IMR-90 (cell line): ENCODE data around the gene DSE. TPM values are rescaled to one million over a fixed set of nuclear protein-coding genes. Genes with fewer than 3 reads are reported as not detected.

Source experiments
- ATAC-seq: fragments of 200-7000 bp; cut with Tn5 transposase; 2 replicates; pipeline ENCODE4 v1.9.1; 2020; ENCODE audit warnings: low read depth, mild to moderate bottlenecking, moderate library complexity
- BruUV-seq: library from RNA; stranded (reverse); fragments of 400-500 nt; replicated peaks from 2 replicates; lab custom pipeline; 2021; lab: Mats Ljungman, UMichigan
- CTCF ChIA-PET: fragments of 300-600 bp; formaldehyde crosslinking; extraction: SDS; loops from one replicate; lab custom pipeline; 2021; ENCODE audit warnings: antibody characterized with exemption; lab: Yijun Ruan, JAX
- POLR2A ChIA-PET: fragments of 300-600 bp; sonication (Branson Sonifier 250); formaldehyde crosslinking; loops from one replicate; lab custom pipeline; 2022; ENCODE audit warnings: antibody characterized with exemption; ENCODE audit not compliant: unreplicated experiment; lab: Charles Lee
- DNase-seq: peaks from one replicate; pipeline ENCODE4 v3.0.0; 2013
- H2AFZ ChIP-seq: replicated peaks from 2 replicates; pipeline ENCODE3; 2013; ENCODE audit warnings: low read length, mild to moderate bottlenecking; ENCODE audit not compliant: poor library complexity
- H2AK5ac ChIP-seq: 2 replicates; pipeline ENCODE4 v1.6.1; 2013; ENCODE audit warnings: low read depth, low read length, inconsistent platforms
- H2AK9ac ChIP-seq: replicated peaks from 2 replicates; pipeline ENCODE3; 2013; ENCODE audit warnings: mild to moderate bottlenecking, low read depth, low read length, moderate library complexity; ENCODE audit not compliant: poor library complexity
- H2BK120ac ChIP-seq: 2 replicates; pipeline ENCODE4 v1.6.1; 2013; ENCODE audit warnings: low read depth, low read length, inconsistent platforms
- H2BK15ac ChIP-seq: 3 replicates; pipeline ENCODE4 v1.6.1; 2013; ENCODE audit warnings: low read depth, low read length, inconsistent platforms
- H2BK20ac ChIP-seq: 2 replicates; pipeline ENCODE4 v1.6.1; 2013; ENCODE audit warnings: low read depth, mild to moderate bottlenecking, inconsistent platforms, low read length, moderate library complexity
- H2BK5ac ChIP-seq: 2 replicates; pipeline ENCODE4 v1.6.1; 2013; ENCODE audit warnings: mild to moderate bottlenecking, low read depth, low read length, inconsistent platforms; ENCODE audit not compliant: poor library complexity, severe bottlenecking
- H3K14ac ChIP-seq: replicated peaks from 2 replicates; pipeline ENCODE4 v1.6.1; 2013; ENCODE audit warnings: low read depth, low read length, inconsistent platforms
- H3K18ac ChIP-seq: 2 replicates; pipeline ENCODE4 v1.6.1; 2013; ENCODE audit warnings: low read depth, low read length, control low read depth
- H3K23ac ChIP-seq: 2 replicates; pipeline ENCODE4 v1.6.1; 2013; ENCODE audit warnings: low read depth, low read length, inconsistent platforms
- H3K27ac ChIP-seq: 2 replicates; pipeline ENCODE4 v1.5.1; 2013; ENCODE audit warnings: mild to moderate bottlenecking, control low read depth, low read length; ENCODE audit not compliant: insufficient read depth
- H3K27me3 ChIP-seq: 2 replicates; pipeline ENCODE4 v1.6.1; 2013; ENCODE audit warnings: low read length; ENCODE audit not compliant: control insufficient read depth, insufficient read depth
- H3K36me3 ChIP-seq: 2 replicates; pipeline ENCODE4 v1.6.1; 2013; ENCODE audit warnings: low read length, mixed read lengths; ENCODE audit not compliant: control insufficient read depth, insufficient read depth
- H3K4ac ChIP-seq: 2 replicates; pipeline ENCODE4 v1.6.1; 2013; ENCODE audit warnings: low read depth, low read length, inconsistent platforms
- H3K4me1 ChIP-seq: 2 replicates; pipeline ENCODE4 v1.6.1; 2013; ENCODE audit warnings: low read length, mixed read lengths; ENCODE audit not compliant: control insufficient read depth, insufficient read depth
- H3K4me2 ChIP-seq: 2 replicates; pipeline ENCODE4 v1.6.1; 2013; ENCODE audit warnings: low read depth, mild to moderate bottlenecking, control low read depth, low read length, moderate library complexity
- H3K4me3 ChIP-seq: 2 replicates; pipeline ENCODE4 v1.5.1; 2013; ENCODE audit warnings: low read depth, mild to moderate bottlenecking, control low read depth, low read length, moderate library complexity; ENCODE audit not compliant: insufficient read depth
- H3K56ac ChIP-seq: 2 replicates; pipeline ENCODE4 v1.6.1; 2013; ENCODE audit warnings: low read length, inconsistent platforms; ENCODE audit not compliant: insufficient read depth; ENCODE audit errors: extremely low read depth
- H3K79me1 ChIP-seq, 2 experiments: 2 replicates each; pipeline ENCODE4 v1.6.1; 2013; ENCODE audit warnings: low read length in 2 of 2, inconsistent platforms in 1 of 2, low read depth in 1 of 2
- H3K9ac ChIP-seq: 2 replicates; pipeline ENCODE4 v1.6.1; 2013; ENCODE audit warnings: low read depth, low read length, control low read depth
- H3K9me1 ChIP-seq: 2 replicates; pipeline ENCODE4 v1.6.1; 2013; ENCODE audit warnings: low read length, inconsistent platforms; ENCODE audit not compliant: insufficient read depth
- H3K9me3 ChIP-seq: 2 replicates; pipeline ENCODE4 v1.6.1; 2013; ENCODE audit warnings: low read length; ENCODE audit not compliant: control insufficient read depth, insufficient read depth
- H4K20me1 ChIP-seq: 2 replicates; pipeline ENCODE4 v1.6.1; 2013; ENCODE audit warnings: low read length, inconsistent platforms; ENCODE audit not compliant: insufficient read depth
- H4K5ac ChIP-seq: 2 replicates; pipeline ENCODE4 v1.6.1; 2013; ENCODE audit warnings: mild to moderate bottlenecking, low read depth, low read length, control low read depth
- H4K8ac ChIP-seq, 2 experiments: 2 replicates each; pipeline ENCODE4 v1.6.1; 2013; ENCODE audit warnings: low read depth in 2 of 2, low read length in 2 of 2, control low read depth in 1 of 2, inconsistent platforms in 1 of 2
- H4K91ac ChIP-seq: 2 replicates; pipeline ENCODE4 v1.6.1; 2013; ENCODE audit warnings: low read depth, low read length, inconsistent platforms; ENCODE audit not compliant: insufficient read depth
- BHLHE40 ChIP-seq: fragments of 150-350 bp; IDR thresholded peaks from 2 replicates; pipeline ENCODE4 v1.6.1; 2016; ENCODE audit warnings: mild to moderate bottlenecking, low read depth, low read length
- CEBPB ChIP-seq: IDR thresholded peaks from 2 replicates; pipeline ENCODE4 v1.6.1; 2012; ENCODE audit warnings: low read depth, low read length, improper control_type of control experiment
- CHD1 ChIP-seq: IDR thresholded peaks from 2 replicates; pipeline ENCODE4 v1.6.1; 2012; ENCODE audit warnings: low read depth, low read length, improper control_type of control experiment
- FOS ChIP-seq: fragments of 150-350 bp; IDR thresholded peaks from 2 replicates; pipeline ENCODE4 v1.6.1; 2016; ENCODE audit warnings: low read depth, low read length
- MAFK ChIP-seq: IDR thresholded peaks from 2 replicates; pipeline ENCODE4 v1.6.1; 2012; ENCODE audit warnings: low read depth, low read length, improper control_type of control experiment
- MAZ ChIP-seq: IDR thresholded peaks from 2 replicates; pipeline ENCODE4 v1.6.1; 2012; ENCODE audit warnings: low read depth, mild to moderate bottlenecking, low read length, improper control_type of control experiment, moderate library complexity, borderline replicate concordance
- MXI1 ChIP-seq: IDR thresholded peaks from 2 replicates; pipeline ENCODE4 v1.6.1; 2012; ENCODE audit warnings: low read depth, mild to moderate bottlenecking, low read length, moderate library complexity, borderline replicate concordance
- NFE2L2 ChIP-seq: fragments of 150-350 bp; IDR thresholded peaks from 2 replicates; pipeline ENCODE4 v1.6.1; 2016; ENCODE audit warnings: low read depth, mild to moderate bottlenecking, low read length
- RAD21 ChIP-seq: IDR thresholded peaks from 2 replicates; pipeline ENCODE4 v1.6.1; 2012; ENCODE audit warnings: low read length, improper control_type of control experiment
- RCOR1 ChIP-seq: IDR thresholded peaks from 2 replicates; pipeline ENCODE4 v1.6.1; 2012; ENCODE audit warnings: mild to moderate bottlenecking, low read length, improper control_type of control experiment; ENCODE audit not compliant: insufficient replicate concordance
- RFX5 ChIP-seq: IDR thresholded peaks from 2 replicates; pipeline ENCODE4 v1.8.0; 2012; ENCODE audit warnings: low read depth, mild to moderate bottlenecking, low read length, moderate library complexity
- SMC3 ChIP-seq: fragments of 150-350 bp; IDR thresholded peaks from 2 replicates; pipeline ENCODE4 v1.6.1; 2016; ENCODE audit warnings: low read depth, mild to moderate bottlenecking, antibody characterized with exemption, low read length, moderate library complexity
- WGBS, 2 experiments: methylation state at CpG; one replicate each; pipeline versions ENCODE4 v1.1.5 to v1.1.7; 2013; ENCODE audit warnings: missing lambda C conversion rate in 2 of 2; ENCODE audit not compliant: insufficient read length in 1 of 2; ENCODE audit errors: extremely low coverage in 2 of 2; 5-methylcytosine and 5-hydroxymethylcytosine counted together
- dilution Hi-C: fragments of 300-500 bp; cut with HindIII; formaldehyde crosslinking; loops from one replicate; pipeline ENCODE4 v1.14.3; 2018; ENCODE audit warnings: low sequenced_read_pairs; ENCODE audit not compliant: unreplicated experiment
- in situ Hi-C: fragments of 300-500 bp; cut with MboI; formaldehyde crosslinking; loops from 3 replicates; pipeline ENCODE4 v1.14.3; 2019; ENCODE audit warnings: low sequenced_read_pairs, inconsistent platforms, mixed read lengths
- intact Hi-C: fragments of 100-400 bp; cut with micrococcal nuclease; formaldehyde crosslinking; loops from 2 replicates; pipeline ENCODE4 v1.10.0; 2022
- polyA plus RNA-seq, 3 experiments: library from polyadenylated mRNA; depleted of rRNA; stranded (reverse); fragments of >200 nt; gene quantifications; 2 replicates each; pipeline ENCODE4 v1.2.3, GENCODE V29; 2012; ENCODE audit warnings: low replicate concordance in 1 of 3
- total RNA-seq: library from RNA; depleted of rRNA; stranded (reverse); fragments of >200 nt; gene quantifications from 2 replicates; pipeline ENCODE4 v1.2.3, GENCODE V29; 2012
- TF ChIP-seq, protein P1 (sequence below): fragments of 150-350 bp; IDR thresholded peaks from 2 replicates; pipeline ENCODE4 v1.6.1; 2017; ENCODE audit warnings: mild to moderate bottlenecking, antibody characterized with exemption, low read length, low read depth
- TF ChIP-seq, protein P2 (sequence below): fragments of 150-350 bp; IDR thresholded peaks from 2 replicates; pipeline ENCODE4 v1.6.1; 2016; ENCODE audit warnings: low read depth, mild to moderate bottlenecking, low read length, moderate library complexity, borderline replicate concordance

The DSE gene
- total and polyA plus RNA-seq, 2 of the 4 experiments (the other 2 are of a cell fraction): 48.0 to 154 TPM

DNA sequence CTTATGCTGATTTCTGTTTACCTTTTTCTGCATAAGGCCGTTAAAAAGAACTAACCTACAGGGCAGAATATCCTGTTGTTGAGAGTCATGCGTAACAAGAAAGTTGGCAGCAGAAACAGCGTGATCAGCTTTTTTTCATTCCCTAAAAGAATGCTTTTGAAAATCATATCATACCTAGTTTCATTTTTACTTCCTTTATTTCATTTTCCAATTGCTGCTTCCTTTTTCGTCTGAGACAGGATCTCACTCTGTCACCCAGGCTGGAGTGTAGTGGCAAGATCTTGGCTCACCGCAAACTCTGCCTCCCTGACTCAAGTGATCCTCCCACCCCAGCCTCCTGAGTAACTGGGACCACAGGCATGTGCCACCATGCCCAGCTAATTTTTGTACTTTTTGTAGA is 94.5 kb downstream of the DSE start:
- dilution Hi-C loops: no loop called here
- POLR2A ChIA-PET: no interaction called here

More for the DNA sequence above, 94.5 kb downstream of the DSE start:
- in situ Hi-C loops (no loop called here), intact Hi-C loops (no loop called here)
- Histone ChIP-seq H3K23ac (no peak overlapping the region), H4K91ac (no peak overlapping the region), H2AK5ac (no peak overlapping the region), H4K20me1 (no peaks in the 10 kb centered on the region), H3K4me3 (no peak overlapping the region), H3K4ac (no peak overlapping the region), H3K18ac (no peak overlapping the region), H3K4me1 (no peaks in the 10 kb centered on the region; the same call in 1 of the 2 replicates), H3K56ac (no peak overlapping the region), H4K5ac (no peak overlapping the region), H3K36me3 (no peaks in the 10 kb centered on the region), H3K9me1 (no peaks in the 10 kb centered on the region), H3K4me2 (no peak overlapping the region), H3K27me3 (peaks cover 6% of the 10 kb centered on the region), H2BK20ac (no peak overlapping the region), H2AFZ (no peak overlapping the region), H4K8ac (no peak overlapping the region), H2BK120ac (no peak overlapping the region), H3K14ac (no peak overlapping the region), H2AK9ac (no peak overlapping the region), H3K79me1 (no peaks in the 10 kb centered on the region), H2BK15ac (no peak overlapping the region), H2BK5ac (no peak overlapping the region), H3K9me3 (0 out of 2 replicates have a peak, but pooled peaks cover 1% of the 10 kb centered on the region), H3K9ac (no peak overlapping the region), H3K27ac (no peak overlapping the region)
- CTCF ChIA-PET: no interaction called here
- no peak for DNase-seq
- 83% methylated on average over 1 of the region's 5 CpGs; no CpG with 5 or more reads in 1 of the 2 experiments for WGBS, 2 experiments
- BruUV-seq: no TSS peak
- TF ChIP-seq NFE2L2 (no peak), RAD21 (no peak), SMC3 (no peak), MAZ (no peak), MXI1 (no peak), FOS (no peak), CEBPB (no peak), RFX5 (no peak), MAFK (no peak), BHLHE40 (no peak), CHD1 (no peak), RCOR1 (no peak)
- TF ChIP-seq, protein P1, sequence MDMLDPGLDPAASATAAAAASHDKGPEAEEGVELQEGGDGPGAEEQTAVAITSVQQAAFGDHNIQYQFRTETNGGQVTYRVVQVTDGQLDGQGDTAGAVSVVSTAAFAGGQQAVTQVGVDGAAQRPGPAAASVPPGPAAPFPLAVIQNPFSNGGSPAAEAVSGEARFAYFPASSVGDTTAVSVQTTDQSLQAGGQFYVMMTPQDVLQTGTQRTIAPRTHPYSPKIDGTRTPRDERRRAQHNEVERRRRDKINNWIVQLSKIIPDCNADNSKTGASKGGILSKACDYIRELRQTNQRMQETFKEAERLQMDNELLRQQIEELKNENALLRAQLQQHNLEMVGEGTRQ: no peak
- TF ChIP-seq, protein P2, sequence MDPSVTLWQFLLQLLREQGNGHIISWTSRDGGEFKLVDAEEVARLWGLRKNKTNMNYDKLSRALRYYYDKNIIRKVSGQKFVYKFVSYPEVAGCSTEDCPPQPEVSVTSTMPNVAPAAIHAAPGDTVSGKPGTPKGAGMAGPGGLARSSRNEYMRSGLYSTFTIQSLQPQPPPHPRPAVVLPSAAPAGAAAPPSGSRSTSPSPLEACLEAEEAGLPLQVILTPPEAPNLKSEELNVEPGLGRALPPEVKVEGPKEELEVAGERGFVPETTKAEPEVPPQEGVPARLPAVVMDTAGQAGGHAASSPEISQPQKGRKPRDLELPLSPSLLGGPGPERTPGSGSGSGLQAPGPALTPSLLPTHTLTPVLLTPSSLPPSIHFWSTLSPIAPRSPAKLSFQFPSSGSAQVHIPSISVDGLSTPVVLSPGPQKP: no peak
- no peak for ATAC-seq
